Thoracic aorta (tissue), 2 donors: ENCODE data around the gene PALD1. TPM values are rescaled to one million over a fixed set of nuclear protein-coding genes. Genes with fewer than 3 reads are reported as not detected.

ENCODE experiments used
- ATAC-seq: fragments of 150-250 bp; one replicate; pipeline ENCODE4 v1.8.0; 2017; ENCODE audit warnings: low read depth; ENCODE audit not compliant: insufficient number of reproducible peaks, low FRiP score
- DNase-seq: peaks from one replicate; pipeline ENCODE4 v3.0.0-alpha.2; 2020; ENCODE audit warnings: low spot score
- H3K27ac ChIP-seq, 2 donors: fragments of 200-600 bp; sonication (generic); 1 replicate in 1 of 2; 2 replicates in 1 of 2; pipeline ENCODE4 v1.5.1; 2016; ENCODE audit warnings: mild to moderate bottlenecking in 2 of 2, moderate library complexity in 2 of 2
- H3K27me3 ChIP-seq: fragments of 200-600 bp; sonication (generic); replicated peaks from 2 replicates; pipeline ENCODE4 v1.6.0; 2016; ENCODE audit warnings: mild to moderate bottlenecking; ENCODE audit not compliant: insufficient read depth
- H3K36me3 ChIP-seq: fragments of 200-600 bp; sonication (generic); one replicate; pipeline ENCODE4 v1.5.1; 2016
- H3K4me1 ChIP-seq, 2 donors: fragments of 200-600 bp; sonication (generic); 1 replicate in 1 of 2; 2 replicates in 1 of 2; pipeline versions ENCODE4 v1.5.1 to v1.6.0; 2016; ENCODE audit warnings: low read depth in 2 of 2, mild to moderate bottlenecking in 1 of 2; ENCODE audit not compliant: control insufficient read depth in 1 of 2
- H3K4me3 ChIP-seq: fragments of 200-600 bp; sonication (generic); 2 replicates; pipeline ENCODE4 v1.5.1; 2016; ENCODE audit warnings: mild to moderate bottlenecking
- H3K9me3 ChIP-seq: fragments of 200-600 bp; sonication (generic); 2 replicates; pipeline ENCODE4 v1.5.1; 2016
- CTCF ChIP-seq: fragments of 200-600 bp; sonication (generic); IDR thresholded peaks from one replicate; pipeline ENCODE4 v1.5.1; 2019; ENCODE audit warnings: antibody characterized with exemption
- total RNA-seq, 2 donors: library from RNA; depleted of rRNA; stranded (reverse); fragments of >200 nt; gene quantifications; one replicate each; pipeline versions ENCODE4 v1.1.0 to v1.2.3, GENCODE V29; 2016

The PALD1 gene
- total RNA-seq, 2 donors from 2014 or later = 19.5 to 19.7 TPM

- Histone ChIP-seq H3K4me1 (peaks cover 0 to 2% of the 10 kb centered on the region in 2 donors), H3K36me3 (peaks cover 3% of the 10 kb centered on the region), H3K4me3 (no peak overlapping the region), H3K27me3 (no peaks in the 10 kb centered on the region), H3K27ac (no peak overlapping the region), H3K9me3 (no peaks in the 10 kb centered on the region)
- no peak for TF ChIP-seq CTCF
- no peak for ATAC-seq
- no peak for DNase-seq
These were observed 68.0 kb downstream of the PALD1 start for GRCh38 chr10:70546584-70546983.

- no peaks in the 10 kb centered on the region for H3K36me3 ChIP-seq
- ATAC-seq (no peak), DNase-seq (no peak)
These were observed 70.9 kb downstream of the PALD1 start for GRCh38 chr10:70549351-70549961.

GRCh38 chr10:70549962-70550458 lies 71.4 kb downstream of the PALD1 start:
- Histone ChIP-seq H3K4me1 (peaks cover 0 to 5% of the 10 kb centered on the region in 2 donors), H3K36me3 (no peaks in the 10 kb centered on the region), H3K27ac (no peak overlapping the region), H3K9me3 (no peaks in the 10 kb centered on the region), H3K4me3 (no peak overlapping the region), H3K27me3 (no peaks in the 10 kb centered on the region)
- ATAC-seq (no peak), DNase-seq (no peak)
- peak; percentile 84 for TF ChIP-seq CTCF

More at GRCh38 chr10:70549351-70549961, 70.9 kb downstream of the PALD1 start:
- Histone ChIP-seq H3K9me3 (no peaks in the 10 kb centered on the region), H3K27ac (no peak overlapping the region), H3K4me1 (peaks cover 0 to 5% of the 10 kb centered on the region in 2 donors), H3K4me3 (no peak overlapping the region), H3K27me3 (no peaks in the 10 kb centered on the region)
- no peak for TF ChIP-seq CTCF

GRCh38 chr10:70550459-70550858 lies 71.9 kb downstream of the PALD1 start:
- H3K9me3 ChIP-seq = no peaks in the 10 kb centered on the region
- ATAC-seq (no peak), DNase-seq (no peak)
- no peak overlapping the region for H3K27ac ChIP-seq
- H3K27me3 ChIP-seq = no peaks in the 10 kb centered on the region
- peaks cover 0 to 5% of the 10 kb centered on the region in 2 donors for H3K4me1 ChIP-seq
- no peak for TF ChIP-seq CTCF
- no peaks in the 10 kb centered on the region for H3K36me3 ChIP-seq
- no peak overlapping the region for H3K4me3 ChIP-seq

- TF ChIP-seq CTCF = no peak
- Histone ChIP-seq H3K36me3 (no peaks in the 10 kb centered on the region), H3K9me3 (no peaks in the 10 kb centered on the region), H3K4me3 (no peak overlapping the region), H3K27me3 (no peaks in the 10 kb centered on the region), H3K4me1 (peaks cover 0 to 5% of the 10 kb centered on the region in 2 donors), H3K27ac (no peak overlapping the region)
- DNase-seq (no peak), ATAC-seq (no peak)
These were observed 72.9 kb downstream of the PALD1 start for GRCh38 chr10:70551466-70551865.
